22Rv1 (cell line): Measurements from ENCODE around the gene OR5B12.

Experiments used
- ZFX ChIP-seq: fragments of 450-650 bp; IDR thresholded peaks from 2 replicates; pipeline ENCODE4 v1.6.1; 2017; ENCODE audit warnings: antibody characterized with exemption, borderline replicate concordance
- TF ChIP-seq, protein P1 (sequence below): fragments of 450-650 bp; IDR thresholded peaks from 2 replicates; pipeline ENCODE4 v1.5.1; 2017; ENCODE audit warnings: mild to moderate bottlenecking

- TF ChIP-seq, protein P1, sequence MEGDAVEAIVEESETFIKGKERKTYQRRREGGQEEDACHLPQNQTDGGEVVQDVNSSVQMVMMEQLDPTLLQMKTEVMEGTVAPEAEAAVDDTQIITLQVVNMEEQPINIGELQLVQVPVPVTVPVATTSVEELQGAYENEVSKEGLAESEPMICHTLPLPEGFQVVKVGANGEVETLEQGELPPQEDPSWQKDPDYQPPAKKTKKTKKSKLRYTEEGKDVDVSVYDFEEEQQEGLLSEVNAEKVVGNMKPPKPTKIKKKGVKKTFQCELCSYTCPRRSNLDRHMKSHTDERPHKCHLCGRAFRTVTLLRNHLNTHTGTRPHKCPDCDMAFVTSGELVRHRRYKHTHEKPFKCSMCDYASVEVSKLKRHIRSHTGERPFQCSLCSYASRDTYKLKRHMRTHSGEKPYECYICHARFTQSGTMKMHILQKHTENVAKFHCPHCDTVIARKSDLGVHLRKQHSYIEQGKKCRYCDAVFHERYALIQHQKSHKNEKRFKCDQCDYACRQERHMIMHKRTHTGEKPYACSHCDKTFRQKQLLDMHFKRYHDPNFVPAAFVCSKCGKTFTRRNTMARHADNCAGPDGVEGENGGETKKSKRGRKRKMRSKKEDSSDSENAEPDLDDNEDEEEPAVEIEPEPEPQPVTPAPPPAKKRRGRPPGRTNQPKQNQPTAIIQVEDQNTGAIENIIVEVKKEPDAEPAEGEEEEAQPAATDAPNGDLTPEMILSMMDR = no peak
- TF ChIP-seq ZFX = no peak
Observed at GRCh38 chr11:58392746-58393145, 49.3 kb downstream of the OR5B12 start.
